ENCODE results near the gene ANKH.

- no peak for TF ChIP-seq CTCF (IDR thresholded peaks at IDR 0.05)
- TF ChIP-seq EZH2 (IDR thresholded peaks at IDR 0.05) = no peak
These were observed 195.7 kb downstream of the ANKH start for GRCh38 chr5:14675865-14676300.

All from neural progenitor cell (in vitro differentiated cells).